Measurements from ENCODE around the gene LRRIQ1. TPM values are rescaled to one million over a fixed set of nuclear protein-coding genes. Genes with fewer than 3 reads are reported as not detected.

Gene LRRIQ1
- total RNA-seq, 4 donors from 2014 or later: 0.44 TPM; not detected in 3

GRCh38 chr12:85155791-85156190, 119.6 kb downstream of the LRRIQ1 start:
- TF ChIP-seq CTCF (IDR thresholded peaks at IDR 0.05; ENCODE audit: low read depth): no peak

GRCh38 chr12:85156569-85156968, 120.4 kb downstream of the LRRIQ1 start:
- no peak for TF ChIP-seq CTCF (IDR thresholded peaks at IDR 0.05; ENCODE audit: low read depth)

DNA sequence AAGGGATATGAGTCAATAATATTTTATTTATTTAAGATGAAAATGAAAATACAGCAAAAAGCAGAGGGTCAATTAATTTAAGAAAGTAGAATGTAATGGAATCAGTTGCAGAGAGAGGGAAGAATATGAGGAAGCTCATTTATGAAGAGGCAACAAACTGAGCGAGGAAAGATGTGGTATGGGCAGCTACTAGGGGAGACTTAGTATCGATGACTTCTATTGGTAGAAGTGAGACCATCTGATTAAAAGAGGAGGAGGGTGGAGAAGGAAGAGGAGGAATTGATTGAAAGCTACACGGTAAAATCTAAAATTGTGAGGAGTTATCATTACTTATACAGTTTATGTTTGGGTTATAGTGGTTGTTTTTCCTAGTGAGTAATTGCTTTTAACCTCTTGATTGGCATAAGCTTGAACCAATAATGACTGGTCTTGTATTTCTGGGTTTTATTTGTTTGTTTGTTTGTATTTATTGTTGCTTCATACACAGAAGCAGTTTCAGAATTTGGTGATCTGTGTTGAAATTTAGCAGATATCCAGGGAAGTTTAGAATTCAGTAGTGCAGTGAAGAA, 121.0 kb downstream of the LRRIQ1 start:
- TF ChIP-seq CTCF (IDR thresholded peaks at IDR 0.05; ENCODE audit: low read depth): no peak

- no peak for TF ChIP-seq CTCF (IDR thresholded peaks at IDR 0.05; ENCODE audit: low read depth)
Measured at GRCh38 chr12:85163752-85164321, 127.7 kb downstream of the LRRIQ1 start.

DNA sequence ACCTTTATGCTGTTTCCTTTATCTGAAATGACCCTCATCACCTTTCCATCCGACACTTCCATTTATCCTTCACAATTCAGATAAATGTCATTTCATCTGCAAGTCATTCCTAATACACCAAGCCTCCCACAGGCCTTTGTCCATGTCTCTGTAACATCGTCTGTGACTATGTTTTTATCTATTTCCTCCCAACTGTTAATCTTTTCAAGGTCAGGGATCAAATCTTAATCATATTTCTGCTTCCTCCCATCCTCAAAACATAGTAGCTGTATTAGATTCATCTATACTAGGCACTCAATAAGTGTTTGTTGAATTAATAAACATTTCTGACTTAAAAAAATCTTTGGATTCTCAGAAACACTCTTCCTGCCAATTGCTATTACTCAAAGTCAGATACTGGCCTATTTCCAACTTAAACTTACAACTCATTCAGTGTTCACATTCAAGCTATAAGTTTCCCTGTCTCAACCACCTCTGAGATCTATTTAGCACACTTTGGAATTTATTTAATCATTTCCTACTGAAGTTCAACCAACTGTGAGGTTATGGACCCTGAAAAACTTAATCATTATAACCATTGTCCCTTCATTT, 143.6 kb downstream of the LRRIQ1 start:
- no peak for TF ChIP-seq CTCF (IDR thresholded peaks at IDR 0.05; ENCODE audit: low read depth)

- TF ChIP-seq CTCF (IDR thresholded peaks at IDR 0.05; ENCODE audit: low read depth): no peak
Measured at GRCh38 chr12:85182699-85183098, 146.5 kb downstream of the LRRIQ1 start.

GRCh38 chr12:85183855-85184254, 147.7 kb downstream of the LRRIQ1 start:
- no peak for TF ChIP-seq CTCF (IDR thresholded peaks at IDR 0.05; ENCODE audit: low read depth)
